Memory B cell (primary cell): ENCODE data around the gene KLHL28.
A peak's percentile ranks its signal among the peaks of the same experiment; 100 is the strongest.
"Not testable (repeated sequence)": the region's sequence is repeated elsewhere in the genome, so short reads cannot be mapped to it uniquely, and the experiment has no call there.

Source experiments
- ATAC-seq: fragments of 150-1000 bp; cut with Tn5 transposase; 2 replicates; pipeline ENCODE4 v1.10.0; 2021; ENCODE audit warnings: low read depth, mild to moderate bottlenecking, moderate library complexity
- DNase-seq, 2 donors: peaks; one replicate each; pipeline ENCODE4 v3.0.0; 2022; ENCODE audit warnings: low spot score in 2 of 2
- H3K27ac Mint-ChIP-seq: one replicate; pipeline ENCODE4 v1.8.0; 2022; ENCODE audit warnings: mild to moderate bottlenecking, moderate library complexity, mixed read lengths
- H3K27me3 Mint-ChIP-seq: one replicate; pipeline ENCODE4 v1.8.0; 2022; ENCODE audit warnings: mixed read lengths
- H3K36me3 Mint-ChIP-seq: one replicate; pipeline ENCODE4 v1.8.0; 2022; ENCODE audit warnings: mild to moderate bottlenecking, mixed read lengths
- H3K4me1 Mint-ChIP-seq: one replicate; pipeline ENCODE4 v1.8.0; 2022; ENCODE audit warnings: mixed read lengths
- H3K4me3 Mint-ChIP-seq: one replicate; pipeline ENCODE4 v1.8.0; 2022; ENCODE audit warnings: mild to moderate bottlenecking, moderate library complexity, mixed read lengths
- H3K9me3 Mint-ChIP-seq: one replicate; pipeline ENCODE4 v1.8.0; 2022; ENCODE audit warnings: mixed read lengths

Gene KLHL28

GRCh38 chr14:44897041-44897844 is 64.5 kb downstream of the KLHL28 start:
- Mint-ChIP-seq H3K4me3 (peak overlapping the region; percentile 93), H3K9me3 (no peaks in the 10 kb centered on the region), H3K27ac (peak overlapping the region; percentile 91), H3K4me1 (peaks cover 12% of the 10 kb centered on the region), H3K27me3 (no peaks in the 10 kb centered on the region), H3K36me3 (peaks cover 5% of the 10 kb centered on the region)
- DNase-seq: peak; percentile 81 to 86
- peak; percentile 93 for ATAC-seq

GRCh38 chr14:44896275-44897040 is 65.3 kb downstream of the KLHL28 start:
- Mint-ChIP-seq H3K36me3 (peaks cover 8% of the 10 kb centered on the region), H3K9me3 (no peaks in the 10 kb centered on the region), H3K27me3 (no peaks in the 10 kb centered on the region), H3K4me1 (peaks cover 12% of the 10 kb centered on the region), H3K4me3 (peak overlapping the region; percentile 93), H3K27ac (peak overlapping the region; percentile 91)
- DNase-seq (no peak), ATAC-seq (no peak)

- Mint-ChIP-seq H3K9me3 (no peaks in the 10 kb centered on the region), H3K27ac (no peak overlapping the region), H3K27me3 (no peaks in the 10 kb centered on the region), H3K36me3 (peaks cover 8% of the 10 kb centered on the region), H3K4me3 (no peak overlapping the region), H3K4me1 (peaks cover 12% of the 10 kb centered on the region)
- ATAC-seq (no peak), DNase-seq (no peak)
Observed at GRCh38 chr14:44895716-44896115, 66.0 kb downstream of the KLHL28 start.

- Mint-ChIP-seq H3K4me1 (peaks cover 7% of the 10 kb centered on the region), H3K36me3 (peaks cover 3% of the 10 kb centered on the region), H3K27me3 (no peaks in the 10 kb centered on the region), H3K27ac (no peak overlapping the region), H3K4me3 (no peak overlapping the region), H3K9me3 (no peaks in the 10 kb centered on the region)
- no peak for ATAC-seq
- no peak for DNase-seq
Observed at GRCh38 chr14:44893535-44893934, 68.2 kb downstream of the KLHL28 start.

- DNase-seq, H3K27ac Mint-ChIP-seq, H3K4me1 Mint-ChIP-seq, ATAC-seq, H3K36me3 Mint-ChIP-seq, H3K27me3 Mint-ChIP-seq, H3K4me3 Mint-ChIP-seq, H3K9me3 Mint-ChIP-seq: not testable (repeated sequence)
Observed at GRCh38 chr14:44891726-44892372, 69.9 kb downstream of the KLHL28 start.

- no peaks in the 10 kb centered on the region for H3K4me1 Mint-ChIP-seq
- DNase-seq (no peak), ATAC-seq (no peak)
- H3K9me3 Mint-ChIP-seq: no peaks in the 10 kb centered on the region
- H3K36me3 Mint-ChIP-seq: peaks cover 3% of the 10 kb centered on the region
- no peak overlapping the region for H3K4me3 Mint-ChIP-seq
- no peaks in the 10 kb centered on the region for H3K27me3 Mint-ChIP-seq
- no peak overlapping the region for H3K27ac Mint-ChIP-seq
Observed at GRCh38 chr14:44889595-44890471, 71.9 kb downstream of the KLHL28 start.

GRCh38 chr14:44887596-44887955 is 74.2 kb downstream of the KLHL28 start:
- Mint-ChIP-seq H3K27me3 (no peaks in the 10 kb centered on the region), H3K4me3 (no peak overlapping the region), H3K36me3 (peaks cover 3% of the 10 kb centered on the region), H3K27ac (no peak overlapping the region), H3K4me1 (no peaks in the 10 kb centered on the region), H3K9me3 (peaks cover 5% of the 10 kb centered on the region)
- ATAC-seq: no peak
- DNase-seq: no peak

GRCh38 chr14:44886860-44887595 is 74.7 kb downstream of the KLHL28 start:
- Mint-ChIP-seq H3K36me3 (peaks cover 1% of the 10 kb centered on the region), H3K27me3 (no peaks in the 10 kb centered on the region), H3K4me1 (no peaks in the 10 kb centered on the region), H3K4me3 (no peak overlapping the region), H3K9me3 (peaks cover 5% of the 10 kb centered on the region), H3K27ac (no peak overlapping the region)
- ATAC-seq (no peak), DNase-seq (no peak)

- peaks cover 2% of the 10 kb centered on the region for H3K27me3 Mint-ChIP-seq
- H3K27ac Mint-ChIP-seq: no peak overlapping the region
- no peaks in the 10 kb centered on the region for H3K36me3 Mint-ChIP-seq
- no peak overlapping the region for H3K4me3 Mint-ChIP-seq
- no peak for DNase-seq
- no peak for ATAC-seq
- peaks cover 12% of the 10 kb centered on the region for H3K9me3 Mint-ChIP-seq
- no peaks in the 10 kb centered on the region for H3K4me1 Mint-ChIP-seq
Observed at GRCh38 chr14:44880791-44881190, 81.0 kb downstream of the KLHL28 start.
